ENCODE data around the gene ARSD. TPM values are rescaled to one million over a fixed set of nuclear protein-coding genes. Genes with fewer than 3 reads are reported as not detected.
A peak's percentile ranks its signal among the peaks of the same experiment; 100 is the strongest.

ARSD gene
- polyA plus RNA-seq, 1 experiment, result 11.6 TPM

DNA sequence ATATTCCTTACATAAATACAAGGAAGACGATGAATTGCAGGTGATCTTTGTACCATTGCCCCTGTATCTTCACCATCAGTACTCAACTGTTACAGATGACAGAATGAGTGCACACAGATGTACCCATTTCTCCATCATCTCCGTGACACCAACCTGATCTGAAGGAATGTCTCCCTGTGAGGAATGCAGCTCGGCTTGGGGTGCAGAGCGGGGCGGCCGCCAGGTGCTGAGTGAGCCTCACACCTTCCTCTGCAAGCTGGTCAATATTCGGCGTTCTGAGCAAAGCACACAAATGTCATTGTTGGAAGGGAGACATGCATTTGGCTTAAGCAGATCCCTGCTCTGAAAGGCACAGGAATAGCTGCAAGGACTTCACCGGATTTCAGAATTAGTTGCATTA is 7.4 kb downstream of the ARSD start:
- ChIA-PET CTCF (interaction anchor here (1.2 kb wide), 1 partner anchor 46 kb away, joined by 4 read pairs; no protein-coding TSS in a partner anchor), POLR2A (no interaction called here)
- Histone ChIP-seq H3K27me3 (ENCODE audit: control insufficient read depth, insufficient read depth, low read length) (no peaks in the 10 kb centered on the region), H3K4me3 (ENCODE audit: low read depth, low read length) (no peak overlapping the region), H3K9me3 (ENCODE audit: control insufficient read depth, insufficient read depth, low read length) (peaks cover 4% of the 10 kb centered on the region; the same call in 1 of the 2 replicates), H3K27ac (ENCODE audit: low read depth, low read length) (no peak overlapping the region)
- TF ChIP-seq, protein P1, sequence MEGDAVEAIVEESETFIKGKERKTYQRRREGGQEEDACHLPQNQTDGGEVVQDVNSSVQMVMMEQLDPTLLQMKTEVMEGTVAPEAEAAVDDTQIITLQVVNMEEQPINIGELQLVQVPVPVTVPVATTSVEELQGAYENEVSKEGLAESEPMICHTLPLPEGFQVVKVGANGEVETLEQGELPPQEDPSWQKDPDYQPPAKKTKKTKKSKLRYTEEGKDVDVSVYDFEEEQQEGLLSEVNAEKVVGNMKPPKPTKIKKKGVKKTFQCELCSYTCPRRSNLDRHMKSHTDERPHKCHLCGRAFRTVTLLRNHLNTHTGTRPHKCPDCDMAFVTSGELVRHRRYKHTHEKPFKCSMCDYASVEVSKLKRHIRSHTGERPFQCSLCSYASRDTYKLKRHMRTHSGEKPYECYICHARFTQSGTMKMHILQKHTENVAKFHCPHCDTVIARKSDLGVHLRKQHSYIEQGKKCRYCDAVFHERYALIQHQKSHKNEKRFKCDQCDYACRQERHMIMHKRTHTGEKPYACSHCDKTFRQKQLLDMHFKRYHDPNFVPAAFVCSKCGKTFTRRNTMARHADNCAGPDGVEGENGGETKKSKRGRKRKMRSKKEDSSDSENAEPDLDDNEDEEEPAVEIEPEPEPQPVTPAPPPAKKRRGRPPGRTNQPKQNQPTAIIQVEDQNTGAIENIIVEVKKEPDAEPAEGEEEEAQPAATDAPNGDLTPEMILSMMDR (IDR thresholded peaks at IDR 0.05; ENCODE audit: low read depth, low read length), result no peak
- DNase-seq (ENCODE audit: low read depth, low spot score), result no peak

DNA sequence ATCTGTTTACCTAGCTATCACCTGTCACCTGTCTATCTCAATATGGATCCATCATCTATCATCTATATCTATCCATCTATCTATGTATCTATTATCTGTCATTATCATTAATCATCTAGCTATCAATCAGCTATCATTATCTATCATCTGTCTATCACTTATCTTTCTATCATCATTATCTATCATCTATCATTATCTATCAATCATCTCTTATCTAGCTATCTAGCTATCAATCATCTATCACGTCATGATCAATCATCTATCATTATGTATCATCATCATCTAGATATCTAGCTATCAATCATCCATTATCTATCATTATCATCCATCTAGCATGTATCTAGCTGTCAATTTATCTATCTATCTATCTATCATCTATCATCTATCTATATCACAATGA is 7.9 kb downstream of the ARSD start:
- no peaks in the 10 kb centered on the region for H3K27me3 ChIP-seq (ENCODE audit: control insufficient read depth, insufficient read depth, low read length)
- TF ChIP-seq, protein P1 (IDR thresholded peaks at IDR 0.05; ENCODE audit: low read depth, low read length), result no peak
- ChIA-PET POLR2A (no interaction called here), CTCF (no interaction called here)
- H3K4me3 ChIP-seq (ENCODE audit: low read depth, low read length), result no peak overlapping the region
- no peak for DNase-seq (ENCODE audit: low read depth, low spot score)
- no peak overlapping the region for H3K27ac ChIP-seq (ENCODE audit: low read depth, low read length)
- peaks cover 4% of the 10 kb centered on the region; the same call in 1 of the 2 replicates for H3K9me3 ChIP-seq (ENCODE audit: control insufficient read depth, insufficient read depth, low read length)

DNA sequence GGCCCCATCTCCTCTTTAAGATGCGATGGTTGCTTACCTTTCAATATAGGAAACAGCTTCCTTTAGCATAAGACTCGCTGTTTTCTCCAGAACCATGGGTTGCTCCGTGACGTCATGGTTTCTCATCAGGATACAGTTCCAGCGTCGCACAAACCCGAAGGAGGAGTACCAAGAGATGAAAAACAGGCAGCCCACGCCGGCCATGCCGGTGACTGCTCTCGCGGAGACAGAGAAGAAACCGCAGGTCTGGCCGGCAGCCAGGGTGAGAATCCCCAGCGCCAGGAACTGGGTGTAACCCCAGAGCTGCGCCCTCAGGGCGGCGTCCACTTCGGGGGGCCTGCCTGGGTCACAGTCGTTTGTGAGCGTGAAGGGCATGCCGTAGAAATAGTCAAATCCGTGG is 11.4 kb downstream of the ARSD start:
- ChIA-PET CTCF (interaction anchor here (0.6 kb wide), 1 partner anchor 42 kb away, joined by 3 read pairs; no protein-coding TSS in a partner anchor), POLR2A (no interaction called here)
- Histone ChIP-seq H3K9me3 (ENCODE audit: control insufficient read depth, insufficient read depth, low read length) (peaks cover 4% of the 10 kb centered on the region; the same call in 1 of the 2 replicates), H3K27me3 (ENCODE audit: control insufficient read depth, insufficient read depth, low read length) (no peaks in the 10 kb centered on the region), H3K4me3 (ENCODE audit: low read depth, low read length) (no peak overlapping the region), H3K27ac (ENCODE audit: low read depth, low read length) (no peak overlapping the region)
- TF ChIP-seq, protein P1 (IDR thresholded peaks at IDR 0.05; ENCODE audit: low read depth, low read length), result no peak
- DNase-seq (ENCODE audit: low read depth, low spot score), result no peak

DNA sequence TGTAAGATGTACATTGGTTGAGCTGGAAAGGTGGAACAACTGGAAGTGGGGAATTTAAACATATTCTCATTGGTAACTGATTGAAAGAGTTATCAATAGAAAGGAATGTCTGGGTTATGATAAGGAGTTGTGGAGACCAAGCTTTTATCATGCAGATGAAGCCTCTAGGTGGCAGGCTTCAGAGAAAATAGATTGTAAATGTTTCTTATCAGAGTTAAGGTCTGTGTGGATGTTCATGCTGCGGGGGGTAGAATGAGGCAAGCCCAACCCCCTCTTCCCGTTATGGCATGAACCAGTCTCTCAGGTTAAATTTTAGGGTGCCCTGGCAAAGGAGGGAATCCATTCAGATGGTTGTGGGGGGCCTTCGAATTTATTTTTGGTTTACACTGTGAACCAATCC is 16.0 kb downstream of the ARSD start:
- no peaks in the 10 kb centered on the region for H3K27me3 ChIP-seq (ENCODE audit: control insufficient read depth, insufficient read depth, low read length)
- H3K27ac ChIP-seq (ENCODE audit: low read depth, low read length), result no peak overlapping the region
- POLR2A ChIA-PET, result no interaction called here
- no peak for DNase-seq (ENCODE audit: low read depth, low spot score)
- H3K4me3 ChIP-seq (ENCODE audit: low read depth, low read length), result no peak overlapping the region
- peaks cover 4% of the 10 kb centered on the region; the same call in 1 of the 2 replicates for H3K9me3 ChIP-seq (ENCODE audit: control insufficient read depth, insufficient read depth, low read length)
- TF ChIP-seq, protein P1 (IDR thresholded peaks at IDR 0.05; ENCODE audit: low read depth, low read length), result 0 out of 2 replicates have a peak, but pooled peaks have one; percentile 22
- CTCF ChIA-PET, result no interaction called here

DNA sequence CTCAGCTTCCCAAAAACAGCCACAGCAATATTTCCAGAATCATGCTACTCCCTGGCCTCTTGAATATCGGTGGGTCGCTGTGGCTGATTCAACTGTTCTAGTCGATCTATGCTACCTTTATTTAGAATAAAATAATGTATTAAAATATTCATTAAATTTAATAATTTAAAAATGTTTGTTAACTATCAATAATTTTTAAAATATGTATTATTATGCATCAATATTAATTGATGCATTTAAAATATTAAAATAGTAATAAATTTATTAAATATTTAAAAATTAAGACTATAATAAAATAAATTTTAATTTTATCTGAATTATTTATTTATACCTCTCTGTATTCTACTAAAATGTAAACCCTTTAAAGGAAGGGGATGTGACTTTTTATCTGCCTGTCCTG is 19.0 kb downstream of the ARSD start:
- POLR2A ChIA-PET, result no interaction called here
- TF ChIP-seq, protein P1 (IDR thresholded peaks at IDR 0.05; ENCODE audit: low read depth, low read length), result no peak
- CTCF ChIA-PET, result no interaction called here
- H3K4me3 ChIP-seq (ENCODE audit: low read depth, low read length), result no peak overlapping the region
- no peak for DNase-seq (ENCODE audit: low read depth, low spot score)
- H3K9me3 ChIP-seq (ENCODE audit: control insufficient read depth, insufficient read depth, low read length), result no peaks in the 10 kb centered on the region; the same call in 1 of the 2 replicates
- H3K27me3 ChIP-seq (ENCODE audit: control insufficient read depth, insufficient read depth, low read length), result no peaks in the 10 kb centered on the region
- H3K27ac ChIP-seq (ENCODE audit: low read depth, low read length), result no peak overlapping the region

All from AG04450 (cell line).